HUES6 (cell line): ENCODE data around the gene RTN4.
"Not testable (repeated sequence)": the region's sequence is repeated elsewhere in the genome, so short reads cannot be mapped to it uniquely, and the experiment has no call there.

Source experiments
- H3K27ac ChIP-seq: 2 replicates; pipeline ENCODE4 v1.7.0; 2013; ENCODE audit warnings: low read depth, mild to moderate bottlenecking, low read length, inconsistent platforms
- H3K27me3 ChIP-seq: 2 replicates; pipeline ENCODE4 v1.6.1; 2013; ENCODE audit warnings: low read length; ENCODE audit not compliant: control insufficient read depth, insufficient read depth
- H3K36me3 ChIP-seq: 2 replicates; pipeline ENCODE4 v1.6.1; 2013; ENCODE audit warnings: low read length; ENCODE audit not compliant: control insufficient read depth, insufficient read depth
- H3K4me1 ChIP-seq: 2 replicates; pipeline ENCODE4 v1.6.1; 2013; ENCODE audit warnings: low read length; ENCODE audit not compliant: control insufficient read depth, insufficient read depth
- H3K4me3 ChIP-seq: 2 replicates; pipeline ENCODE4 v1.5.1; 2013; ENCODE audit warnings: low read depth, low read length
- H3K9ac ChIP-seq: one replicate; pipeline ENCODE4 v1.6.1; 2013; ENCODE audit warnings: mild to moderate bottlenecking, low read length
- H3K9me3 ChIP-seq: 2 replicates; pipeline ENCODE4 v1.6.1; 2013; ENCODE audit warnings: low read depth, low read length; ENCODE audit not compliant: control insufficient read depth, insufficient read depth

The RTN4 gene

DNA sequence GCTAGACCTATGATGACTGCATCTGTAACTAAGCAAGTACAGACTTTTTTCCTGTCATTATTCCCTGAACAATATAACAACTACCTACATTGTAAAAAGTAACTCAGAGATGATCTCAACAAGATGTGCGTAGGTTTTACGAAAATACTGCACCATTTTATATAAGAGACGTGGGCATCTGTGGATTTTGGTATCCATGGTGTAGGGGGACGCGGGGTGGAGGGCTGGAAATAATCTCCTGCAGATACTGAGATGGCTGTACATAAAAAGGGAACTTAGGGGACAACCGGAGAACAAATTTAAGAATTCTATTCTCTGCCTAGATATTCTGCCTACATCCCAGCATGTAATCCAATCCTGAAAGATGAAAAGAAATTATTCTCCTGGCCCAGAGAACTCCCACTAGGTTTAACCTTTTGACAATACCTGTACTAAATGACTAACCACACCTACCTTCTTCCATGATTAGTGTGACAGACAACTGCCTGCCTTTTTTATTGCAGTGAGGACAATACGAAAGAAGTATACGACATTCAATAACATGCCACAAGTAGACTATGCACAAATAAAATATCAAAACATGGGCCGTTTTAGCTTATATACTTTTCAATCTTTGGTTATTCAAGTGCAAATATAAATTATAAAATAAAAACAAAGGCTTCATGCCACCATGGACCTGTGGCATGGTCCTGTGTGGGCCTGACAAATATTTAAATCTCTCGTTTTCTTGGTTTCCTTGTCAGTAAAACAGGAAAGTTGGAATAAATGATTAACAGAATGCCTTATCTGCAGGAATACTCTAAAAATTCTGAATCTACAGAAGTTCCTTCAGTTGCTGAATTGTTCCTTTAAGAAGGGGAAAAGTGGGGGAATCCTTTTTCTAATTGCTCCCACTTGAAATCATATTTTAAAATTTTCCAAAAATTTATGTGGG lies 46.3 kb downstream of the RTN4 start:
- H3K27ac ChIP-seq, result no peak overlapping the region
- H3K9ac ChIP-seq, result no peak overlapping the region
- no peak overlapping the region for H3K4me3 ChIP-seq
- H3K27me3 ChIP-seq, result no peaks in the 10 kb centered on the region
- peaks cover 31% of the 10 kb centered on the region for H3K4me1 ChIP-seq
- H3K36me3 ChIP-seq, result no peaks in the 10 kb centered on the region
- no peaks in the 10 kb centered on the region for H3K9me3 ChIP-seq

DNA sequence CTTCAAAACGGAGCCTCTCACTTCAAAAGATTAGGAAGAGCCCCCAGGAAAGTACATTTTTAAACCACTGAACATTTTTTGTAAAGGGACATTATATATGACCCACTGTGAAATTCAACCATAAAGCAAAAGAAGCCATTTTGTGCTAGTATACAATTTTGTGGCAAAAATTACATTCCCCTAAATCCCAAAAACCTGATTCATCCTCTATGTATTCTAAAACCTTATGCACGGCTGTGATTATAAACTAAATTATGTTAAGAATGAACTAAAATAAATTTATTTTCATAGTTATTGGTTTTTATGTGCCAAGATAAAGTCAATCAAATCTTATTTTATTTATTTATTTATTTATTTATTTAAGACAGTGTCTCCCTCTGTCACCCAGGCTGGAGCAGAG lies 48.5 kb downstream of the RTN4 start:
- Histone ChIP-seq H3K27me3 (no peaks in the 10 kb centered on the region), H3K9ac (no peak overlapping the region), H3K4me3 (no peak overlapping the region), H3K9me3 (no peaks in the 10 kb centered on the region), H3K4me1 (peaks cover 20% of the 10 kb centered on the region), H3K27ac (no peak overlapping the region), H3K36me3 (no peaks in the 10 kb centered on the region)

DNA sequence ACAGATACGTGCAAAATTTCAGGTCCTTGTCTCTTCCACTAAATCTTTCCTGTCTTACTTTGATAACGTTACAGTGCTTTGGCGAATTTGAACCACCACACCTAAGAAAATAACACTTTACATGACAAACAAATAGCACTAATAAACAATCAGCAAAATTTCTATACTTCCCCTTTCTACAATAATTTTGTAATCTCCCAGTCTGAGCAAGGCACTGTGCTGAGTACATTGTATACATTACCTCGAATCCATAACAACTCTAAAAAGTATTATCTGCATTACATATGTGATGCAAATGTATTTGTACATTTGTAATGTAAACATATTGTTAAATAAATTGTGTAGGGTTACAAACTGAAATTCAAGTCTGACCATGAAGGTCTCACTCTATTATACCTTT lies 49.9 kb downstream of the RTN4 start:
- Histone ChIP-seq H3K4me3 (no peak overlapping the region), H3K9ac (no peak overlapping the region), H3K27ac (no peak overlapping the region), H3K36me3 (no peaks in the 10 kb centered on the region), H3K27me3 (no peaks in the 10 kb centered on the region), H3K4me1 (peaks cover 13% of the 10 kb centered on the region), H3K9me3 (no peaks in the 10 kb centered on the region)

DNA sequence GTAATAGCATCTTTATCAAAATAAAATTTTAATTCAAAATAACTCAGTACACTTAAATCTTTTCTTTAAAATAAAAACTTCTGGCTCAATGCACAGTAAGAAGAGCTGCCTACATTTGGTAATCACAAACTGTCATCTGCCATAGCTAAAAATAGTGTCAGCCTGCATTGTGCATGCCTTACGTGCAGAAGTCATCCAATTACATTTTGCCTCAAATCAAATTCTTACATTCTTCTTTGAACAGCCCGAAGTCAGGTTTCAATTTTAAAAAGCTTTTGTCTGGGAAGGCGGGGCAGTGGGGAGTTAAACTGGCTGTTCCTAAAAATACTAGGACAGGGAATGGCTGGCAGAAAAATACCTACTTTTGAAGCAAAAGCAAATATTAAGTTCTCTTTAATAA lies 51.1 kb downstream of the RTN4 start:
- H3K4me3 ChIP-seq, result no peak overlapping the region
- H3K4me1 ChIP-seq, result peaks cover 12% of the 10 kb centered on the region
- H3K9me3 ChIP-seq, result no peaks in the 10 kb centered on the region
- no peaks in the 10 kb centered on the region for H3K36me3 ChIP-seq
- no peak overlapping the region for H3K9ac ChIP-seq
- no peak overlapping the region for H3K27ac ChIP-seq
- H3K27me3 ChIP-seq, result no peaks in the 10 kb centered on the region

DNA sequence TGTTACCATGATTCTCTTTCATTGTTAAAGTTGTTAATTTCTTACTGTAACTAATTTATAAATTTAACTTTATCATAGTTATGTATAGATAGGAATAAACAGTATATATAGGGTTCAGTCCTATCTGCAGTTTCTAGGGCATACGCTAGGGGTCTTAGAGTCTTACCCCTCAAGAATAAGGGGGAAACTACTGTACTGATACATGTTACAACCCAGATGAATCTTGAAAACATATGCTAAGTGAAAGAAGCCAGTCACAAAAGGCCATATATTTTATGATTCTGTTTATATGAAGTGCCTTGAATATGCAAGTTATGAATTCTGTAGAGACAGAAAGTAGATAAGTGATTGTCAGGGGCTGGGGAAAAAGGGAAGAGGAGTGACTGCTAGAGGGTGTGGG lies 52.4 kb downstream of the RTN4 start:
- no peaks in the 10 kb centered on the region for H3K27me3 ChIP-seq
- H3K9me3 ChIP-seq, result no peaks in the 10 kb centered on the region
- no peaks in the 10 kb centered on the region for H3K36me3 ChIP-seq
- no peak overlapping the region for H3K27ac ChIP-seq
- peaks cover 12% of the 10 kb centered on the region for H3K4me1 ChIP-seq
- H3K9ac ChIP-seq, result no peak overlapping the region
- no peak overlapping the region for H3K4me3 ChIP-seq

DNA sequence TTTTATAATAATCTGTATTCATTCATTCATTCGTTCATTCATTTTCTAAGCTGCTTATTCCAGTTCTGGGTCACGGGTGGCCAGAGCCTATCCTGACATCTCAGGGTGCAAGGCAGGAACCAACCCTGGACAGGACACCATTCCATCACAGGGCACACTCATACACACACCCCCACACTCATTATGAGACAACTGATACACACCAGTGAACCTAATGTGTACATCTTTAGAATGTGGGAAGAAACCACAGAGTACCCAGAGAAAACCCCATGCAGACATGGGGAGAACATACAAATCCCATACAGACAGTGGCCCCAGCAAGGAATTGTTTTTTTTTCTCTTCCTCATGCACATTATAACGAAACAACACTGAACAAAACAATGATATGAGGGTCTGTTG lies 54.7 kb downstream of the RTN4 start:
- no peaks in the 10 kb centered on the region for H3K27me3 ChIP-seq
- no peaks in the 10 kb centered on the region for H3K9me3 ChIP-seq
- H3K4me1 ChIP-seq, result peaks cover 5% of the 10 kb centered on the region; the same call in 1 of the 2 replicates
- no peaks in the 10 kb centered on the region for H3K36me3 ChIP-seq
- H3K27ac ChIP-seq, result no peak overlapping the region
- H3K9ac ChIP-seq, result no peak overlapping the region
- no peak overlapping the region for H3K4me3 ChIP-seq

DNA sequence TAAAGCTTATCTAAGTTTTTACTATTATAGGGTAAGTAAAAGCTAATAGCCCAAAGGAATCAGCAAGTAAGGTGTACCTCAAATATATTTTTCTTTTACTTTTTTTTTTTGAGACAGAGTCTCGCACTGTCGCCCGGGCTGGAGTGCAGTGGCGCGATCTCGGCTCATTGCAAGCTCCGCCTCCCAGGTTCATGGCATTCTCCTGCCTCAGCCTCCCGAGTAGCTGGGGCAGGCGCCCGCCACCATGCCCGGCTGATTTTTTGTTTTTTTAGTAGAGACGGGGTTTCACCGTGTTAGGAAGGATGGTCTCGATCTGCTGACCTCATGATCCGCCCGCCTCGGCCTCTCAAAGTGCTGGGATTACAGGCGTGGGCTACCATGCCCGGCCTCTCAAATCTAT lies 59.6 kb downstream of the RTN4 start:
- peaks cover 14% of the 10 kb centered on the region; the same call in 1 of the 2 replicates for H3K4me1 ChIP-seq
- not testable (repeated sequence) for H3K27ac ChIP-seq, H3K4me3 ChIP-seq, H3K9ac ChIP-seq, H3K27me3 ChIP-seq, H3K9me3 ChIP-seq
- peaks cover 19% of the 10 kb centered on the region for H3K36me3 ChIP-seq

DNA sequence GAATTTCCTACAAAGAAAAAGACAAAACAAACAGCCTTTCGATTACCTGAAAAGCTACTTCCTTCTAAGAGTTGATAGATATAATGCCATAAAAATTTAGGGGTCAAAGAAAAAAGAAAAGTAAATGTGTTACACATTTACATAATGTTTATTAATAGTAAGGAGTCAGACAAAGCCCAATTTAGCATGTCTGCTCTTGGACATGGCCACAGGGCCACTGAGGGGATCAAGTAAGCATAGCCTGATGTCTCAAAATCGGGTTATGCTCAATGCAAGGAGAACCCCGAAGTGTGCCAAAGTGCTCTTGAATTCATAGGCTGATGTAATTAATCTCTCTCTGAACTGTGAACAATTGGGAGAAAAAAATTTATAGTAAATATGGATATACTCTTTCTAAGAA lies 61.6 kb downstream of the RTN4 start:
- Histone ChIP-seq H3K9me3 (no peaks in the 10 kb centered on the region), H3K27ac (no peak overlapping the region), H3K36me3 (peaks cover 27% of the 10 kb centered on the region), H3K9ac (no peak overlapping the region), H3K27me3 (no peaks in the 10 kb centered on the region), H3K4me1 (peaks cover 14% of the 10 kb centered on the region; the same call in 1 of the 2 replicates), H3K4me3 (no peak overlapping the region)

DNA sequence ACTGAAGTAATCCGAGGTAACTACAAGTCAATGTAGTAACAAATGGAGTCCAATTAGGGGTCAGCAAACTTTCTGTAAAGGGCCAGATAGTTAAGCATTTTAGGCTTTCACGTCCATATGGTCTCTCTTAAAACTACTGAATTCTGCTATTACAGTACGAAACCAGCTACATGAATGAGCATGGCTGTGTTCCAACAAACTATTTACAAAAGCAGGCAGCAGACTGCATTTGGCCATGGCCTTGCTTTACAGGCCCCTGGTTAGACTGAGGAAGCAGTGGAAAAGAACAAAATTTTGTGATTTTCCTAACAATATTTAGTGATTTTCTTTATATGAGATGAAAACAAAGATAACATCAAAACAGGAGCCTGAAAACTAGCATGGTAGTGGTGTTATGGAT lies 64.0 kb downstream of the RTN4 start:
- Histone ChIP-seq H3K4me3 (no peak overlapping the region), H3K9me3 (no peaks in the 10 kb centered on the region), H3K9ac (no peak overlapping the region), H3K27ac (no peak overlapping the region), H3K27me3 (no peaks in the 10 kb centered on the region), H3K36me3 (peaks cover 44% of the 10 kb centered on the region), H3K4me1 (peaks cover 14% of the 10 kb centered on the region; the same call in 1 of the 2 replicates)

DNA sequence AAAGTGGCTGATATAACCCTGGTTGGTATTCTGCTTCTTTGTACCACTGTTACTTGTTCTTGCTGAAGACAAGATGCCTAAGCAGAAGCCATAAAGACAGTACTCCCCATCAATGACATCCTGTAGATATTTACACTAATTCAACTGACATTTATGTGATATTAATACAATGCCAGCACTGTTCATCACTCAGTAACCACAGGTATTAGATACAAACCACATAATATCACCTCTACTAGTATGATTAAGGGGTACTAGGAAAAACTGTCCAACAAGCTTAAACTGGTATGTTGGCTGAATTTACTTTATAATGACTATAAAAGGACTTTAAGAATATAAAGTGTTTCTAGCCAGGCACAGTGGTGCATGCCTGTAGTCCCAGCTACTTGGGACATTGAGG lies 65.8 kb downstream of the RTN4 start:
- H3K9ac ChIP-seq, result no peak overlapping the region
- H3K27ac ChIP-seq, result no peak overlapping the region
- no peak overlapping the region for H3K4me3 ChIP-seq
- peaks cover 58% of the 10 kb centered on the region for H3K36me3 ChIP-seq
- peaks cover 12% of the 10 kb centered on the region; the same call in 1 of the 2 replicates for H3K4me1 ChIP-seq
- H3K9me3 ChIP-seq, result no peaks in the 10 kb centered on the region
- H3K27me3 ChIP-seq, result no peaks in the 10 kb centered on the region

DNA sequence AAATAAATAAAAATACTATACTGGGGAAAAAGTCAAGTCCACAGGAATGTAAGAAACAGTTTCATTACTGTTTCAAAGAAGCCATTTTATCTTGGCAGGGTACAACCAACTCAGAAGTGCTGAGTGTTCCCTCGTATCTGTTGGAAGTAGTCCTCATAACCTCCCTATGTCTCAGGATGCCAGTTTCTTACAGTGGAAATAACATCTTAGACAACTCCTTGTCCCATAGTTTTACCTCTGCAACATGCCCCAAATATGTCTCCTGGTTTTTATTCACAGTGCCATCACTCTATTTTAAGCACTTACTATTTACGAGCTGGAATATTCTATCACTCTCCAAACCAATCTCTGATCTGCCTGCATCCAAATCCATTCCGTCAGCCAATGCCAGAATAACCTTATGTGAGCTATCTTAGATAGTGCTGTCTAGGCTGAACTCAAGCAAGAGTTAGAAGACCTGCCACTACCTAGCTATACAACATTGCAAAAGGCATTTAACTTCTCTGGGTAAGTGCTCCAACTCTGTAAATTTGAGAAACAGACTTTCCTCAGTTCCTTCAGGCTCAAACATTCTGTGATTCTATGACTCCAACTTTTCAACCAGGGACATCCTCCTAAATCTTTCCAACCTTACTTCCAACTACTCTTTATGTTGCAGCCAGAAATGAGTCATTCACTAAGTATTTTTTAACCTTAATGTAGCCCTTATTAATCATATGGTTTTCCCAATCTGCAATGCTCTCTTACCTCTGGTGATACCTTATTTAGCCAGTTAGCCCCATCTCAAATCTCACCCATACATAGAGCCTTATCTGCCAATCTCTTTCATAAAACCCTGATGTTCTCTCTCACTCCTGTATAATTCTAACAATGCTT lies 66.7 kb downstream of the RTN4 start:
- H3K4me3 ChIP-seq, result no peak overlapping the region
- H3K36me3 ChIP-seq, result peaks cover 62% of the 10 kb centered on the region
- no peak overlapping the region for H3K27ac ChIP-seq
- H3K9me3 ChIP-seq, result no peaks in the 10 kb centered on the region
- H3K4me1 ChIP-seq, result peaks cover 4% of the 10 kb centered on the region; the same call in 1 of the 2 replicates
- H3K9ac ChIP-seq, result no peak overlapping the region
- no peaks in the 10 kb centered on the region for H3K27me3 ChIP-seq
